Small intestine (tissue), 7 donors: ENCODE results near the gene KDM7A. TPM values are rescaled to one million over a fixed set of nuclear protein-coding genes. Genes with fewer than 3 reads are reported as not detected.
"Not testable (repeated sequence)": the region's sequence is repeated elsewhere in the genome, so short reads cannot be mapped to it uniquely, and the experiment has no call there.

Experiments used
- DNase-seq, 2 donors: peaks; one replicate each; pipeline versions ENCODE4 v3.0.0 to v3.0.0-alpha.2; 2013
- FAIRE-seq: peaks from 2 replicates; lab custom pipeline; 2012; peaks lifted over from hg19 to GRCh38; lab: Jason Lieb, UNC
- H3K27ac ChIP-seq, 3 donors: one replicate each; pipeline ENCODE4 v1.5.1; 2013; ENCODE audit warnings: low read length in 2 of 3, mild to moderate bottlenecking in 2 of 3, control low read depth in 1 of 3, inconsistent platforms in 1 of 3, low read depth in 1 of 3, moderate library complexity in 1 of 3
- H3K27me3 ChIP-seq, 3 donors: one replicate each; pipeline ENCODE4 v1.6.1; 2013; ENCODE audit warnings: low read length in 3 of 3, inconsistent platforms in 1 of 3; ENCODE audit not compliant: control insufficient read depth in 3 of 3, insufficient read depth in 3 of 3
- H3K36me3 ChIP-seq, 3 donors: one replicate each; pipeline ENCODE4 v1.6.1; 2013; ENCODE audit warnings: low read length in 3 of 3, inconsistent platforms in 1 of 3, low read depth in 1 of 3, mild to moderate bottlenecking in 1 of 3, moderate library complexity in 1 of 3; ENCODE audit not compliant: control insufficient read depth in 3 of 3, insufficient read depth in 2 of 3
- H3K4me1 ChIP-seq, 3 donors: one replicate each; pipeline ENCODE4 v1.6.1; 2013; ENCODE audit warnings: low read length in 2 of 3, inconsistent platforms in 1 of 3, low read depth in 1 of 3, mild to moderate bottlenecking in 1 of 3, moderate library complexity in 1 of 3; ENCODE audit not compliant: control insufficient read depth in 3 of 3, insufficient read depth in 2 of 3
- H3K4me3 ChIP-seq, 3 donors: one replicate each; pipeline ENCODE4 v1.5.1; 2013; ENCODE audit warnings: low read length in 3 of 3, control low read depth in 1 of 3, inconsistent platforms in 1 of 3, low read depth in 1 of 3, mild to moderate bottlenecking in 1 of 3, moderate library complexity in 1 of 3
- H3K9me3 ChIP-seq, 2 donors: one replicate each; pipeline ENCODE4 v1.6.1; 2013; ENCODE audit warnings: low read depth in 1 of 2, low read length in 1 of 2; ENCODE audit not compliant: control insufficient read depth in 2 of 2, insufficient read depth in 1 of 2
- WGBS, 3 donors: extraction: QIAGEN DNeasy Blood & Tissue Kit; methylation state at CpG; one replicate each; pipeline ENCODE4 v1.1.7; 2013; 5-methylcytosine and 5-hydroxymethylcytosine counted together
- polyA plus RNA-seq, 4 donors: library from polyadenylated mRNA; stranded (reverse) in 3 of 4; unstranded in 1 of 4; fragments of 200-250 nt in 3 of 4; fragments of 120-200 nt in 1 of 4; gene quantifications; one replicate each; pipeline versions ENCODE4 v1.2.1 to v1.2.3, GENCODE V29; 2013
- donor health status: healthy with polysubstance abuse.
- donor health status: control.
- donor health status: control.
- donor health status: Bipolar disorder and iron deficiency.
- donor health status: healthy.

Gene KDM7A
- polyA plus RNA-seq, 4 donors = 6.2 to 14.1 (median 7.9) TPM

- Histone ChIP-seq H3K36me3 (no peaks in the 10 kb centered on the region), H3K9me3 (peaks cover 0 to 3% of the 10 kb centered on the region in 2 donors), H3K4me1 (no peaks in the 10 kb centered on the region), H3K4me3 (no peak overlapping the region), H3K27me3 (no peaks in the 10 kb centered on the region), H3K27ac (no peak overlapping the region)
- DNase-seq (no peak), FAIRE-seq (no peak)
- WGBS, 3 donors = 78 to 86% (median 79%) methylated on average over 4 of the region's 4 CpGs
Observed at GRCh38 chr7:140206616-140207389, 30.0 kb upstream of the KDM7A start.

GRCh38 chr7:140205600-140205999 lies 28.8 kb upstream of the KDM7A start:
- Histone ChIP-seq H3K27ac (no peak overlapping the region), H3K9me3 (peaks cover 0 to 3% of the 10 kb centered on the region in 2 donors), H3K27me3 (no peaks in the 10 kb centered on the region), H3K36me3 (no peaks in the 10 kb centered on the region), H3K4me3 (no peak overlapping the region), H3K4me1 (no peaks in the 10 kb centered on the region)
- FAIRE-seq (no peak), DNase-seq (no peak)
- WGBS, 3 donors = 62 to 68% (median 66%) methylated on average over 4 of the region's 4 CpGs

- DNase-seq (no peak), FAIRE-seq (no peak)
- peaks cover 0 to 3% of the 10 kb centered on the region in 2 donors for H3K9me3 ChIP-seq
- no peak overlapping the region for H3K4me3 ChIP-seq
- no peaks in the 10 kb centered on the region for H3K4me1 ChIP-seq
- peaks cover 0 to 4% (median 0%) of the 10 kb centered on the region in 3 donors for H3K27me3 ChIP-seq
- H3K27ac ChIP-seq = no peak overlapping the region
- no peaks in the 10 kb centered on the region for H3K36me3 ChIP-seq
Observed at GRCh38 chr7:140203556-140203955, 26.8 kb upstream of the KDM7A start.

GRCh38 chr7:140202942-140203341 lies 26.2 kb upstream of the KDM7A start:
- not testable (repeated sequence) for H3K36me3 ChIP-seq, H3K4me1 ChIP-seq, DNase-seq, FAIRE-seq, H3K9me3 ChIP-seq, H3K27me3 ChIP-seq, H3K4me3 ChIP-seq, H3K27ac ChIP-seq
- WGBS, 3 donors = 83 to 95% (median 91%) methylated on average over 6 of the region's 6 CpGs

GRCh38 chr7:140201393-140201792 lies 24.6 kb upstream of the KDM7A start:
- H3K27ac ChIP-seq = no peak overlapping the region
- FAIRE-seq = no peak
- WGBS, 3 donors = 86 to 93% (median 89%) methylated on average over 6 of the region's 6 CpGs
- no peaks in the 10 kb centered on the region for H3K4me1 ChIP-seq
- H3K9me3 ChIP-seq = peaks cover 0 to 7% of the 10 kb centered on the region in 2 donors
- no peaks in the 10 kb centered on the region for H3K36me3 ChIP-seq
- no peak for DNase-seq
- no peak overlapping the region for H3K4me3 ChIP-seq
- H3K27me3 ChIP-seq = peaks cover 0 to 4% (median 0%) of the 10 kb centered on the region in 3 donors

GRCh38 chr7:140200061-140200989 lies 23.5 kb upstream of the KDM7A start:
- Histone ChIP-seq H3K4me3 (no peak overlapping the region), H3K27me3 (peaks cover 0 to 4% (median 0%) of the 10 kb centered on the region in 3 donors), H3K36me3 (no peaks in the 10 kb centered on the region), H3K9me3 (peaks cover 0 to 9% of the 10 kb centered on the region in 2 donors), H3K27ac (no peak overlapping the region), H3K4me1 (no peaks in the 10 kb centered on the region)
- WGBS, 3 donors = 80 to 83% (median 81%) methylated on average over 15 of the region's 15 CpGs
- FAIRE-seq (no peak), DNase-seq (peak; percentile 32 to 48)

GRCh38 chr7:140197938-140198337 lies 21.2 kb upstream of the KDM7A start:
- 79 to 91% (median 81%) methylated on average over 2 of the region's 2 CpGs for WGBS, 3 donors
- no peak overlapping the region for H3K27ac ChIP-seq
- H3K4me1 ChIP-seq = no peaks in the 10 kb centered on the region
- no peak for DNase-seq
- FAIRE-seq = no peak
- peaks cover 0 to 7% of the 10 kb centered on the region in 2 donors for H3K9me3 ChIP-seq
- no peaks in the 10 kb centered on the region for H3K36me3 ChIP-seq
- peaks cover 0 to 4% (median 0%) of the 10 kb centered on the region in 3 donors for H3K27me3 ChIP-seq
- H3K4me3 ChIP-seq = no peak overlapping the region

GRCh38 chr7:140197218-140197890 lies 20.6 kb upstream of the KDM7A start:
- Histone ChIP-seq H3K27ac (no peak overlapping the region), H3K4me3 (no peak overlapping the region), H3K36me3 (no peaks in the 10 kb centered on the region), H3K9me3 (peaks cover 0 to 7% of the 10 kb centered on the region in 2 donors), H3K4me1 (no peaks in the 10 kb centered on the region), H3K27me3 (peaks cover 0 to 4% (median 0%) of the 10 kb centered on the region in 3 donors)
- FAIRE-seq (no peak), DNase-seq (no peak)
- WGBS, 3 donors = 86 to 92% (median 90%) methylated on average over 9 of the region's 9 CpGs
